DND-41 (cell line): Measurements from ENCODE around the gene MCC.

Experiments used
- CTCF ChIP-seq: IDR thresholded peaks from 2 replicates; pipeline ENCODE4 v1.5.1; 2012; ENCODE audit warnings: borderline replicate concordance, low read length, moderate library complexity, mild to moderate bottlenecking; ENCODE audit not compliant: poor library complexity, severe bottlenecking; ENCODE audit errors: extremely low read depth
- EZH2 ChIP-seq: IDR thresholded peaks from 3 replicates; pipeline ENCODE4 v1.6.1; 2012; ENCODE audit warnings: borderline replicate concordance, low read depth, mild to moderate bottlenecking, moderate library complexity, low read length, inconsistent platforms; ENCODE audit not compliant: severe bottlenecking

- TF ChIP-seq CTCF, result no peak
- no peak for TF ChIP-seq EZH2
Observed at GRCh38 chr5:113027431-113027830, 460.8 kb downstream of the MCC start.
